Measurements from ENCODE around the gene ISCA2.

ISCA2 gene

DNA sequence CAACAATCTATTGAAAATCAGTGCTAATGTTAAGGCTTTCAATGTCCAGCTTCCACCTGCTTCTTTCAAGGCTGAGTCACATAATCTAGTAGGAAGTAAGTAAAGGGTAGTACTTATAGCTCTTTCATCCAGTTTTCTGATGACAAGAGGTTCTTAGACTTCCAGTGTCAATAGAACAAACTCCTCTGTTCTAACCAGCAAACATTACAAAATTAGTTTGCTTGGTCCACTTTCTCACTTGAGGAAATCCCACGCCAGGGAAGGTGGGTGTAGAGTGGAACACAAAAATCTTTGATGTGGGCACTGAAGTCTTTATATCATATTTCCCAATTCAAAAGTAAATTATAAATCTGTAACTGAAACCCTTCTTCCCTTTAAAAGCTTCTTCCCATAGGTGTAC is 3.1 kb upstream of the ISCA2 start:
- DNase-seq (ENCODE audit: low spot score): no peak
- TF ChIP-seq, protein P1, sequence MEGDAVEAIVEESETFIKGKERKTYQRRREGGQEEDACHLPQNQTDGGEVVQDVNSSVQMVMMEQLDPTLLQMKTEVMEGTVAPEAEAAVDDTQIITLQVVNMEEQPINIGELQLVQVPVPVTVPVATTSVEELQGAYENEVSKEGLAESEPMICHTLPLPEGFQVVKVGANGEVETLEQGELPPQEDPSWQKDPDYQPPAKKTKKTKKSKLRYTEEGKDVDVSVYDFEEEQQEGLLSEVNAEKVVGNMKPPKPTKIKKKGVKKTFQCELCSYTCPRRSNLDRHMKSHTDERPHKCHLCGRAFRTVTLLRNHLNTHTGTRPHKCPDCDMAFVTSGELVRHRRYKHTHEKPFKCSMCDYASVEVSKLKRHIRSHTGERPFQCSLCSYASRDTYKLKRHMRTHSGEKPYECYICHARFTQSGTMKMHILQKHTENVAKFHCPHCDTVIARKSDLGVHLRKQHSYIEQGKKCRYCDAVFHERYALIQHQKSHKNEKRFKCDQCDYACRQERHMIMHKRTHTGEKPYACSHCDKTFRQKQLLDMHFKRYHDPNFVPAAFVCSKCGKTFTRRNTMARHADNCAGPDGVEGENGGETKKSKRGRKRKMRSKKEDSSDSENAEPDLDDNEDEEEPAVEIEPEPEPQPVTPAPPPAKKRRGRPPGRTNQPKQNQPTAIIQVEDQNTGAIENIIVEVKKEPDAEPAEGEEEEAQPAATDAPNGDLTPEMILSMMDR (IDR thresholded peaks at IDR 0.05; ENCODE audit: borderline replicate concordance, control extremely low read depth, extremely low read depth, insufficient read depth, missing control alignments): no peak
- in situ Hi-C loops (cut with MboI; ENCODE audit: low sequenced_read_pairs, unreplicated experiment): no loop called here

DNA sequence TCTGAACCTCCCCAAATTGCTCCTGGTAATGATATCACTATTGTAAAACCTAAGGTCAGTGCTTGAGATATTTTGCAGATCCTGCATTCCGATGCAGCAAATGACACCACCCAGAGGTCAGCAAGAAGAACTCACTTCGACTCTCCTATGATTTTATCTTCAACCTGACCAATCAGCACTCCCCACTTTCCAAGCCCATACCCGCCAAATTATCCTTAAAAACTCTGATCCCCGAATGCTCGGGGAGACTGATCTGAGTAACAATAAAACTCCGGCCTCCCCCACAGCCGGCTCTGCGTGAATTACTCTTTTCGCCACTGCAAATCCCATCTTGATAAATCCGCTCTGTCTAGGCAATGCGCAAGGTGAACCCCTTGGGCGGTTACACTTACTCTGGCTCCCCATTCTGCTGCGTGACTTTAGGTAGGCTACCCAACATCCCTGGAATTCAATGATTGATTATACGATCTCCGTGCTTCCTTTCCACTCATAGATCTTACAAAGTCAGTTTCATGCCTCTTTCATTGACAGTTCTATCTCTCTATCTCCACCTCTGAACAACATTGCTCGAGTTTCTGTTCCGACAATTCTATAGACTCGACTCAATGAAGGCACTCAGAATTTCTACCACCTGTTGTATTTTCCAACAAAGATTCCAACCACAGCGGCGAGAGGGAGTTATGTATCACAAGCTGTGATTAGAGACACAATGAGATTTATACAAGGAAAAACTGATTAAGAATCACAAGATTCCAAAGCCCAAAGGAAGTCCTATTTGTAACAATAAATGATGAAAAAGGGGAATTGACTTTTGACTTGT is 1.4 kb upstream of the ISCA2 start:
- TF ChIP-seq, protein P1 (IDR thresholded peaks at IDR 0.05; ENCODE audit: borderline replicate concordance, control extremely low read depth, extremely low read depth, insufficient read depth, missing control alignments): peak; percentile 31
- no peak for DNase-seq (ENCODE audit: low spot score)
- in situ Hi-C loops (cut with MboI; ENCODE audit: low sequenced_read_pairs, unreplicated experiment): no loop called here

DNA sequence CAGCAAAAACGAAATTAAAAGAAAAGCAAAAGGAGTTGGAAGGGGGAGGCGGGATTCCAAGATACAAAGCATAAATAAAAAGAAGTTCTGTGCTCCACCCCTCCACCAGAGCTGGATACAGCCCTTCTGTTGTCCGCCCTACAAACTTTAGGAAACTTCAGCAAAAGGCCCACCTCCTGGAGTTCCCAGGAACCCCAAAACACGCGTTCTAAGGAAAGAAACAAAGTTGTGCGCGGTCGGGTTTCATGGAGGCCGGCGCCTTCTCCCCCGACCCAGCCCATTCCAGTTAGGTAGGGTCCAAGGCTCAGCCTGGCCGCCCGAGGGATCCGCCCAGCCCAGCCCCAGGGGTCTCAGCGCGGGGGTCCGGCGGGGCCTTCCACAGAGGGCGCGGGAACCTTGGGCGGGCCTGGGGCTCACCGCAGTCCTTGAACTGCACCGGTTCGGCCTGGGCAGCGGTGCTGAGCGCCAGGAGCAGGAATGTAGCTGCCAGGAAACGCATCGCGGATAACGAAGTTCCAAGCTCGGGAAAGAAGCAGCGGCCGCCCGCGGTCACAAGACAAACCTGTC is 706 bp upstream of the ISCA2 start, which contains the start of gene NPC2:
TSS of gene NPC2 (minus strand) at position 530 of the 567 bp plus-strand sequence. CDS start at position 499, 31 bp downstream.
- in situ Hi-C loops (cut with MboI; ENCODE audit: low sequenced_read_pairs, unreplicated experiment): no loop called here
- no peak for DNase-seq (ENCODE audit: low spot score)
- TF ChIP-seq, protein P1 (IDR thresholded peaks at IDR 0.05; ENCODE audit: borderline replicate concordance, control extremely low read depth, extremely low read depth, insufficient read depth, missing control alignments): no peak

DNA sequence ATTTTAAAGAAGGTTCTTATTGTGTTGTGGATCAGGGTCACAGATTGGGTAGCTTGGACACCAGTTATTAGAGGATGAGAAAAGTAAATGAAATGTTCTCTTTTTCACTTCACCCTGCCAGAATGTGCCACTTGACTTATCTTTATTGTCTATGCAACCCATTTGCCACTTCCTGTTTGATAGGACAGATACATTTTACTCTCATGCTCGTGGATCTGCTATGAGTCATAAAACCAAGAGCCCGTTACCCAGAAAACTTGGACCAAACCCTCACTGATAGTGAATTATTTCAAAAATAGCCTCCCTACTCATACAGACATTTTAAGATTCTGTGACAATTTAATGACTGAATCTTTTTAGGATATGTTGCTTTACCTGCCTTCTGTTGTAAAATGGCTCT is 1.8 kb downstream of the ISCA2 start:
- no peak for DNase-seq (ENCODE audit: low spot score)
- in situ Hi-C loops (cut with MboI; ENCODE audit: low sequenced_read_pairs, unreplicated experiment): no loop called here

DNA sequence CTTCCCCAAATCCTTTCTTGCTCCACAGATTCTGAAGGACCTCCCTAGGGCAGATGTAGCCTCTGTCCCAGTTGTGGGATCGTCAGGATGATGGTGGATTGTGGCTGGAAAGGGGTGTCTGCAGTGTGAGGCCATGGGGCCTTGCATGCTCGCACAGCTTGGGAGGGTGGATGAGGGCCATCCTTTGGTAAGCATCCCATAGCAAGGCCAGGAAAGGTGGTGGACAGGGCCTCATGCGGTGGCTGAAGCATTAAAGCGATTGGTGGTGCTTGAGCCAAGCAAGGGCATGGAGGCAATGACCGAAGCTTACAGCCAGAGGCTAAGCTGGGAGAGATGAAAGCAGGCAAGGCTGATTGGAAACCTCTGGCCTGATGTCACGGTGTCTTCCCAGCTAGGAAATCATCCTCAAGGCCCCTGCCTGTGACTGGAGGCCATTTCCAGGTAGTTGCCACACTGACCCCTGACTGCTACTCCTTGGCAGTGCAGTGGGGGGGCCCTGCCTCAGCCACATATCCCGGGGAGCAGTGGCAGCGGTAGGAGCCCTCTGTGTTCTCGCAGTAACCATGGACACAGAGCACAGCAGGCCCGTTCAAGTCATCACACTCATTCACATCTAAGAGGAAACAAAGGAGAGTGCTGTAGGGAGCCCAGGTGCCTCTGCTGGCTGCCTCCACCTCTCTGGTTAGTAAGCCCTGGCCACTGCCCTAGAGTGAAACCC is 7.0 kb downstream of the ISCA2 start:
- in situ Hi-C loops (cut with MboI; ENCODE audit: low sequenced_read_pairs, unreplicated experiment): no loop called here
- DNase-seq (ENCODE audit: low spot score): no peak
- TF ChIP-seq, protein P1 (IDR thresholded peaks at IDR 0.05; ENCODE audit: borderline replicate concordance, control extremely low read depth, extremely low read depth, insufficient read depth, missing control alignments): no peak

More for the DNA sequence above, 1.8 kb downstream of the ISCA2 start:
- TF ChIP-seq, protein P1 (IDR thresholded peaks at IDR 0.05; ENCODE audit: borderline replicate concordance, control extremely low read depth, extremely low read depth, insufficient read depth, missing control alignments): no peak

DNA sequence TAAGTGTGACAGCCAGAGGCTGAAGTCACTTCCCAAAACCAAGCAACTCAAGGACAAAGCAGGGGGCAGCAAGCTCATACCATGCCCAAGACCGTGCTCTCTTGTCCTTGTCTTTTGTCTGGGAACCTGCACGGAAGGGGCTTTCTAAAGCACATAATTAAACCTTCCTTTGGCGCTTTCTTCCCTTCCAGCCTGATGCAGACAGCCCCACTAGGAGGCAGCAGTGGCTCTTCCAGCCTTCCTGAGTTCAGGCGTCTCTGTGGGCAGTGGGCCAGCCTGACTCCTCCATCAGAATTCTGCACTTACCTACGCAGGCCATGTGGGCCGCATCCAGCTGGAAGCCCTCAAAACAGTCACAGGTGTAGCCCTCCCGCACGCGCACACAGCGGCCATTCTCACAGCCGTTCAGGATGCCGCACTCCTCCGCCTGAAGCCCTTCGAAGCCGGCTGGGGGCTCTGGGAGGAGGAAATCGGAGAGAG is 7.6 kb downstream of the ISCA2 start:
- DNase-seq (ENCODE audit: low spot score): no peak
- in situ Hi-C loops (cut with MboI; ENCODE audit: low sequenced_read_pairs, unreplicated experiment): no loop called here
- TF ChIP-seq, protein P1 (IDR thresholded peaks at IDR 0.05; ENCODE audit: borderline replicate concordance, control extremely low read depth, extremely low read depth, insufficient read depth, missing control alignments): peak; percentile 15

Measured in GM13976 (cell line).